Keratinocyte (primary cell): ENCODE measurements around the gene ATAD2B. TPM values are rescaled to one million over a fixed set of nuclear protein-coding genes. Genes with fewer than 3 reads are reported as not detected.

Experiments
- DNase-seq: peaks from one replicate; pipeline ENCODE4 v3.0.0-alpha.2; 2011; ENCODE audit warnings: low read depth, missing footprints, low spot score
- FAIRE-seq: peaks from 2 replicates; lab custom pipeline; 2011; peaks lifted over from hg19 to GRCh38; lab: Jason Lieb, UNC
- H2AFZ ChIP-seq: 2 replicates; pipeline ENCODE4 v1.6.0; 2012; ENCODE audit warnings: low read length, control low read depth, inconsistent platforms; ENCODE audit not compliant: control insufficient read depth
- H3K27ac ChIP-seq: 2 replicates; pipeline ENCODE4 v1.5.1; 2011; ENCODE audit warnings: low read length; ENCODE audit not compliant: control insufficient read depth, insufficient read depth
- H3K27me3 ChIP-seq: 3 replicates; pipeline ENCODE4 v1.6.0; 2011; ENCODE audit warnings: low read length; ENCODE audit not compliant: control insufficient read depth, insufficient read depth; ENCODE audit errors: extremely low read depth
- H3K36me3 ChIP-seq, 2 experiments: 2 replicates in 1 of 2; 3 replicates in 1 of 2; pipeline ENCODE4 v1.5.1; 2011; ENCODE audit warnings: low read length in 2 of 2, mild to moderate bottlenecking in 1 of 2; ENCODE audit not compliant: control insufficient read depth in 2 of 2, insufficient read depth in 2 of 2; ENCODE audit errors: extremely low read depth in 1 of 2
- H3K4me1 ChIP-seq: 3 replicates; pipeline ENCODE4 v1.5.1; 2011; ENCODE audit warnings: low read length; ENCODE audit not compliant: control insufficient read depth, insufficient read depth; ENCODE audit errors: extremely low read depth
- H3K4me2 ChIP-seq: 3 replicates; pipeline ENCODE4 v1.6.0; 2011; ENCODE audit warnings: low read depth, low read length; ENCODE audit not compliant: control insufficient read depth, insufficient read depth; ENCODE audit errors: extremely low read depth
- H3K4me3 ChIP-seq, 3 experiments: fragments of 200-600 bp in 1 of 3; sonication (generic) in 1 of 3; 2 replicates in 2 of 3; 3 replicates in 1 of 3; pipeline ENCODE4 v1.5.1; 2011 to 2016; ENCODE audit warnings: low read length in 3 of 3, mild to moderate bottlenecking in 3 of 3, control low read depth in 2 of 3, inconsistent platforms in 1 of 3, low read depth in 1 of 3, mixed read lengths in 1 of 3, mixed run types in 1 of 3, moderate library complexity in 1 of 3; ENCODE audit not compliant: control insufficient read depth in 2 of 3, insufficient read depth in 2 of 3; ENCODE audit errors: extremely low read depth in 1 of 3
- H3K79me2 ChIP-seq: 2 replicates; pipeline ENCODE4 v1.6.0; 2012; ENCODE audit warnings: low read length; ENCODE audit not compliant: control insufficient read depth, insufficient read depth
- H3K9ac ChIP-seq: 3 replicates; pipeline ENCODE4 v1.6.0; 2011; ENCODE audit warnings: low read length; ENCODE audit not compliant: control insufficient read depth, insufficient read depth; ENCODE audit errors: extremely low read depth
- H3K9me1 ChIP-seq: 3 replicates; pipeline ENCODE4 v1.6.0; 2011; ENCODE audit warnings: low read length; ENCODE audit not compliant: control insufficient read depth, insufficient read depth; ENCODE audit errors: extremely low read depth
- H3K9me3 ChIP-seq: 2 replicates; pipeline ENCODE4 v1.5.1; 2012; ENCODE audit warnings: low read depth, low read length; ENCODE audit not compliant: control insufficient read depth
- H4K20me1 ChIP-seq: 3 replicates; pipeline ENCODE4 v1.6.0; 2011; ENCODE audit warnings: low read length; ENCODE audit not compliant: control insufficient read depth, insufficient read depth; ENCODE audit errors: extremely low read depth
- CTCF ChIP-seq, 3 experiments: IDR thresholded peaks in 1 of 3; conservative IDR thresholded peaks in 1 of 3; optimal IDR thresholded peaks in 1 of 3; 2 replicates in 2 of 3; 3 replicates in 1 of 3; pipeline versions ENCODE3 to v1.5.1; 2011; ENCODE audit warnings: low read length in 3 of 3, mild to moderate bottlenecking in 3 of 3, moderate library complexity in 2 of 3, control low read depth in 1 of 3, inconsistent platforms in 1 of 3; ENCODE audit not compliant: insufficient read depth in 2 of 3; ENCODE audit errors: extremely low read depth in 1 of 3
- EZH2 ChIP-seq: IDR thresholded peaks from one replicate; pipeline ENCODE4 v1.6.1; 2012; ENCODE audit warnings: inconsistent platforms, mild to moderate bottlenecking, low read length, moderate library complexity
- dilution Hi-C: fragments of 300-500 bp; cut with MboI; formaldehyde crosslinking; loops from one replicate; pipeline ENCODE4 v1.7.0; 2020; ENCODE audit warnings: low sequenced_read_pairs; ENCODE audit not compliant: extremely low pct_ligation_motif_present
- polyA plus RNA-seq, 5 experiments: library from polyadenylated mRNA; depleted of rRNA in 3 of 5; stranded (reverse) in 3 of 5; stranded (forward) in 1 of 5; unstranded in 1 of 5; fragments of >200 nt; gene quantifications; 1 replicate in 1 of 5; 2 replicates in 3 of 5; 3 replicates in 1 of 5; pipeline versions ENCODE4 v1.2.1 to v1.2.3, GENCODE V29; 2011 to 2012; ENCODE audit warnings: missing spikeins in 2 of 5, low read depth in 1 of 5, low replicate concordance in 1 of 5

ATAD2B gene
- polyA plus RNA-seq, 1 donor (not counting 4 experiments of a cell fraction or from before 2014, with no cell fraction given), result 4.4 TPM

DNA sequence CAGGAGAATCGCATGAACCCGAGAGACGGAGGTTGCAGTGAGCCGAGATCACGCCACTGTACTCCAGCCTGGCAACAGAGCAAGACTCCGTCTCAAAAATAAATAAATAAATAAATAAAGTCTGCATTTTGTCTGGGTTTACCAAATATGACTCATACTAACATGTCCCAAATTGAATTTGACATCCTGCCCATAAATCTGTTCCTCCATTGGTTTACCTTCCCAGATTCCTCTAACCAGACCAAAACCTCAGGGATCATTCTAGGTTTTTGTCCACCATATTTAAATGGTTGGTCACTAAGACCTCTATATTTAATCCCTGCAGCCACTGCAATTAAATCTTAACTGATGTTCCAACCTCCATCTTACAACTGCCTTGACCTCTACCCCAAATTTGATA lies 150.9 kb downstream of the ATAD2B start:
- FAIRE-seq, result no peak

DNA sequence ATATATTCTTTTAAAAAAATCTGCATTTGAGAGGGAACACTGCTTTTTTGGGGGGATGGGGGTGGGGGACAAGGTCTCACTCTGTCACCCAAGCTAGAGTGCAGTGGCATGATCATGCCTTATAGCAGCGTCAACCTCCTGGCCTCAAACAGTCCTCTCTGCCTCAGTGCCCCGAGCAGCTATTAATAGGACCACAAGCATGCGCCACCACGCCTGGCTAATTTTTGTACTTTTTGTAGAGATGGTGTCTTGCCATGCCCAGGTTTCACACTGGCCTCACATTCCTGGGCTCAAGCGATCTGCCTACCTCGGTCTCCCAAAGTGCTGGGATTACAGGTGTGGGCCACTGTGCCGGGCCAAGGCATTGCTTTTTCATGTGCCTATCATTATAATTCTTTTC lies 154.2 kb downstream of the ATAD2B start:
- no peak overlapping the region for H3K4me2 ChIP-seq
- no peak for DNase-seq
- no peak for FAIRE-seq
- no peaks in the 10 kb centered on the region for H3K27me3 ChIP-seq
- dilution Hi-C loops, result no loop called here
- no peak overlapping the region for H3K4me3 ChIP-seq
- no peak overlapping the region for H3K27ac ChIP-seq
- H3K9me1 ChIP-seq, result no peaks in the 10 kb centered on the region
- no peaks in the 10 kb centered on the region for H3K79me2 ChIP-seq
- no peak overlapping the region for H2AFZ ChIP-seq
- no peak overlapping the region for H3K9ac ChIP-seq
- H3K4me1 ChIP-seq, result peaks cover 17% of the 10 kb centered on the region
- TF ChIP-seq EZH2 (no peak), CTCF (optimal IDR thresholded peaks at IDR 0.05 in 1 of 3, IDR thresholded peaks at IDR 0.05 in 1 of 3, conservative IDR thresholded peaks at IDR 0.05 in 1 of 3; ENCODE audit: extremely low read depth in 1 of 3, insufficient read depth in 2 of 3, low read length in 3 of 3) (no peak)
- H3K9me3 ChIP-seq, result no peaks in the 10 kb centered on the region
- peaks cover 3 to 6% of the 10 kb centered on the region in 2 experiments for H3K36me3 ChIP-seq
- H4K20me1 ChIP-seq, result no peaks in the 10 kb centered on the region

More for the DNA sequence above, 150.9 kb downstream of the ATAD2B start:
- H3K9me3 ChIP-seq, result no peaks in the 10 kb centered on the region
- H3K9me1 ChIP-seq, result no peaks in the 10 kb centered on the region
- no peak for DNase-seq
- TF ChIP-seq EZH2, result no peak
- no peak for TF ChIP-seq CTCF (optimal IDR thresholded peaks at IDR 0.05 in 1 of 3, IDR thresholded peaks at IDR 0.05 in 1 of 3, conservative IDR thresholded peaks at IDR 0.05 in 1 of 3; ENCODE audit: extremely low read depth in 1 of 3, insufficient read depth in 2 of 3, low read length in 3 of 3)
- dilution Hi-C loops, result no loop called here
- H4K20me1 ChIP-seq, result no peaks in the 10 kb centered on the region
- no peak overlapping the region for H3K27ac ChIP-seq
- no peaks in the 10 kb centered on the region for H3K27me3 ChIP-seq
- H3K4me2 ChIP-seq, result peak overlapping the region; percentile 23
- H2AFZ ChIP-seq, result no peak overlapping the region
- no peak overlapping the region for H3K9ac ChIP-seq
- H3K36me3 ChIP-seq, result peaks cover 2 to 6% of the 10 kb centered on the region in 2 experiments
- H3K4me1 ChIP-seq, result peaks cover 8% of the 10 kb centered on the region
- H3K4me3 ChIP-seq, result no peak overlapping the region
- H3K79me2 ChIP-seq, result no peaks in the 10 kb centered on the region
